A673 (cell line): ENCODE measurements around the gene PIK3AP1.

ENCODE experiments used
- CTCF ChIP-seq: fragments of 300-800, 200-600 bp; sonication (generic); conservative IDR thresholded peaks from 2 replicates; pipeline ENCODE4 v1.5.1; 2017; ENCODE audit warnings: low read depth, mild to moderate bottlenecking, antibody characterized with exemption, low read length, moderate library complexity, mixed read lengths
- EZH2 ChIP-seq: fragments of 200-600 bp; sonication (generic); IDR thresholded peaks from 2 replicates; pipeline ENCODE4 v1.6.1; 2017; ENCODE audit warnings: borderline replicate concordance, low read depth, mild to moderate bottlenecking, mixed read lengths, antibody characterized with exemption, low read length; ENCODE audit not compliant: poor library complexity, severe bottlenecking

- TF ChIP-seq CTCF (no peak), EZH2 (no peak)
Measured at GRCh38 chr10:96600337-96600736, 120.0 kb downstream of the PIK3AP1 start.
